A172 (cell line): Measurements from ENCODE around the gene ZNF467. TPM values are rescaled to one million over a fixed set of nuclear protein-coding genes. Genes with fewer than 3 reads are reported as not detected.

Experiments
- DNase-seq: peaks from one replicate; pipeline ENCODE4 v3.0.0-alpha.2; 2015; ENCODE audit warnings: low spot score
- total RNA-seq: library from RNA; depleted of rRNA; stranded (reverse); fragments of >200 nt; shearing (Covaris generic); gene quantifications from 2 replicates; pipeline ENCODE4 v1.2.3, GENCODE V29; 2014; rRNA removed

ZNF467 gene, protein sequence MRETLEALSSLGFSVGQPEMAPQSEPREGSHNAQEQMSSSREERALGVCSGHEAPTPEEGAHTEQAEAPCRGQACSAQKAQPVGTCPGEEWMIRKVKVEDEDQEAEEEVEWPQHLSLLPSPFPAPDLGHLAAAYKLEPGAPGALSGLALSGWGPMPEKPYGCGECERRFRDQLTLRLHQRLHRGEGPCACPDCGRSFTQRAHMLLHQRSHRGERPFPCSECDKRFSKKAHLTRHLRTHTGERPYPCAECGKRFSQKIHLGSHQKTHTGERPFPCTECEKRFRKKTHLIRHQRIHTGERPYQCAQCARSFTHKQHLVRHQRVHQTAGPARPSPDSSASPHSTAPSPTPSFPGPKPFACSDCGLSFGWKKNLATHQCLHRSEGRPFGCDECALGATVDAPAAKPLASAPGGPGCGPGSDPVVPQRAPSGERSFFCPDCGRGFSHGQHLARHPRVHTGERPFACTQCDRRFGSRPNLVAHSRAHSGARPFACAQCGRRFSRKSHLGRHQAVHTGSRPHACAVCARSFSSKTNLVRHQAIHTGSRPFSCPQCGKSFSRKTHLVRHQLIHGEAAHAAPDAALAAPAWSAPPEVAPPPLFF
- total RNA-seq, result not detected in 2 replicates

DNA sequence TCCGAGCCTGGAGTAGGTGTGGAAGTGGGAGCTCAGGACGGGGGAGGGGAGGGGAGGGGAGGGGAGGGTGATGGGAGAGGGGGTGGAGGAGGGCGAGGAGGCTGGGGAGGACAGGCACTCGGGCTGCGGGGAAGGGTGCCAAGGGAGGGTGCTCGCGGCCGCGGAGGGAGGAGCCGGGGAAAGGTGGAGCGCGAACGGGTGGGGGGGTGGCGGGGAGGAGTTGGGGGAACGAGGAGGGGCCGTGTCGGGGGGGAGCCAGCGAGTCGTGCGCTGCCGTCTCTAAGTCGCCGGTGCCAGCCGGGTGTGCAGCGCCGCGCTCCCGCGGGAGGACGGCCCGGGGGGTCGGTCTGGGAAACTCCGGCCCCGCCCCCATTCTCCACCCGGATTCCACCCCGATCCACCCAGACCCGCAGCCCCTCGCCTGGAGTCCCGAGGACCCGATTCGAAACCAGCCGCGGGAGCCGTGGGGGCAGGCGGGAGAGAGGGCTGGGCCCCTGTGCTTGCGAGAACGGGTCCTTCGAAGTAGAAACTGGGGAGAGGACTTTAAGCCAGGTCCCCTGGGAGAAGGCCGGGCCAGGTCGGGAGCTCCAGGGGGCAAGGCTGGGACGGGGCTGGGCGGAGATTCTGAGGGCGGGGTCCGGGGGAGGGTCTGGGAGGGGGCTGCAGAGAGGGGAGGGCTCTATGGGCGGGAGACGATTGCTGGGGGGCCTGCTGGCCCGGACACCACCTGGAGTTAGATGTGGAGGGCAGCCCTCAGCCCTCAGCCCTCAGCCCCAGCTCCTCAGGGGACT is at the start of gene ZNF467:
ZNF467 (minus strand) TSS at position 143 of the 791 bp plus-strand sequence. CDS start 2,556 bp downstream, outside the sequence.
- DNase-seq, result no peak

DNA sequence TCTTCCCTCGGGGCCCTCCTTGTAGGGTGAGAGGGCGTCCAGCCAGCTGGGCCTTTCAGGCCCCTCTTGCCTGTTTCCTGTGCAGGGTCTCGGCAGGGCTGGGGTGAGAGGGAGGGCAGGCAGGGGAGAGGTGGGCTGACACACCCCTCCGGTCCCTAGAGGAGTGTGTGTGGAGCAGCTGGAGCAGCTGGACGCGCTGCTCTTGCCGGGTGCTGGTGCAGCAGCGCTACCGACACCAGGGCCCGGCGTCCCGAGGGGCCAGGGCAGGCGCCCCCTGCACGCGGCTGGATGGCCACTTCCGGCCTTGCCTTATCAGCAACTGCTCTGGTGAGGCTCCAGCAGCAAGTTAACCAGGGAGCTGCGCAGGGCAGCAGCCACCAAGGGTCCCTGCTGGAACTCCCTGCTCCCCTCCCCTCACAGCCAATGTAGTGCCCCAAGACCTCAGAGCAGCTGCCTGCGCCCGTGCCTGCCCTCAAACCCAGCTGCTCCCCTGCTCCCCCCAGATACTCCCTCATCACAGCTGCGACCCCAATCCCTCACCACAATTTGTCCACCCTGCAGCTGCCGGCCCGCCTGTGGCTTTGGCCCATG is 49.1 kb upstream of the ZNF467 start:
- DNase-seq, result no peak

DNA sequence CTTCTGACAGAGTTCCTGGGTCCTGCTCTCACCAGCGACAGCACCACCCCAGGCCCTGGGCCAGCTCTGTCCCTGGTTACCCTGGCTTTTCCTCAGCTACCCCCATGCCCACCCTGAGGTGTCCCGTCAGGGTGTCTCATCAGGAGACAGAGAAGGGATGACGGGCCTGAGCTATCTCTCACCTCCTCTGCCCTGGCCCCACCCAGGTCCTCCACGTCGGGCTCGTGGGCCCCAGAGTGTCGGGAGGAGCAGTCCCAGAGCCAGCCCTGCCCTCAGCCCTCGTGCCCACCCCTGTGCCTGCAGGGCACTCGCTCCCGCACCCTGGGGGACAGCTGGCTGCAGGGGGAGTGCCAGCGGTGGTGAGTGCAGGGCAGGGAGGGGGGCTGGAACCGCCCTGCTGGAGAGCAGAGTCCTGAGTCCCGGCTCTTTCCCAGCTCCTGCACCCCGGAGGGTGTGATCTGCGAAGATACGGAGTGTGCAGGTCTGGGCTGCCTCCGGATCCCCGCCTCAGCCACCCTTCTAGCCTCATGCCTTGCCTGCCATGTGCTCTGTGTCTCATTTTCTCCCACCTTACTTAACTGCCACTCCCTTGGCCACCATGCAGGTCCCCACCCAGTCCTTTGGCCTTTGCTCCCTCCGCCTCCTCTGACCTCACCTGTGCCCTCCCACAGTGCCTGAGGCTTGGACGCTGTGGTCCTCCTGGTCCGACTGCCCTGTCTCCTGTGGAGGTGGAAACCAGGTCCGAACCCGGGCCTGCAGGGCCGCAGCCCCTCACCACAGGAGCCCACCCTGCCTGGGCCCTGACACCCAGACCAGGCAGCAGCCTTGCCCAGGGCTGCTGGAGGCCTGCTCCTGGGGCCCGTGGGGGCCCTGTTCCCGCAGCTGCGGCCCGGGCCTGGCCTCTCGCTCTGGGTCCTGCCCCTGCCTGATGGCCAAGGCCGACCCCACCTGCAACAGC is 48.1 kb upstream of the ZNF467 start:
- no peak for DNase-seq

DNA sequence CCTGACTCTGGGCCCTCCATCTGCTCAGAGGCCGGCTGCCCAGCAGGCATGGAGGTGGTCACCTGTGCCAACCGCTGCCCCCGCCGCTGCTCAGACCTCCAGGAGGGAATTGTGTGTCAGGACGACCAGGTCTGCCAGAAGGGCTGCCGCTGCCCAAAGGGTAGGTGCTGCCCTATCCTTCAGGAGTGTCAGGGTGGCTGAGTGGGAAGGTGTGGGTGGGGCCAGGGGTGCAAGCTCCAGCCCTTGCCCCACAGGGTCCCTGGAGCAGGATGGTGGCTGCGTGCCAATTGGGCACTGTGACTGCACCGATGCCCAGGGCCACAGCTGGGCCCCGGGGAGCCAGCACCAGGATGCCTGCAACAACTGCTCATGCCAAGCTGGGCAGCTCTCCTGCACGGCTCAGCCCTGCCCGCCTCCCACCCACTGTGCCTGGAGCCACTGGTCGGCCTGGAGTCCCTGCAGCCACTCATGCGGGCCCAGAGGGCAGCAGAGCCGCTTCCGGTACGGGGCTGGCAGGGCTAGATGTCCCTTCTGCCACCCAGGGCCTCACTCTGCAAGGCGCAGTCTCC is 47.3 kb upstream of the ZNF467 start:
- DNase-seq, result no peak

DNA sequence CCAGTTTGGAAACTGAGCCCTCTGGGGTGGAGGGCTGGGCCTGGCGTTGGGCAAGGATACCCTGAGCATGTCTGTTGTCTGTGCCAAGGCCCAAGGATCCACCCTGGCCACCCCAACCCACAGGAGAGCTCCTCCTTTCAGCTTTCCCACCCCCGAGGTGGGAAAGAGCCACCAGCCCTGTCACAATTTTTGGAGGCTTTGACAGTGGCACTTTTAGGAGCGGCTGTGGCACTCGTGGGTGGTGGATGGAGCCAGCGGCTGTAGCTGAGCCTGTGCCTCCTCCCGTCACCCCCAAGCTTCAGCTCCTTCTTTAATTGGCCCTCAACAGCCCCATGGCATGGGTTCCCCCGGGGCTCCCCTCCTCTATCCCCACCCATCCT is 46.6 kb upstream of the ZNF467 start:
- no peak for DNase-seq

DNA sequence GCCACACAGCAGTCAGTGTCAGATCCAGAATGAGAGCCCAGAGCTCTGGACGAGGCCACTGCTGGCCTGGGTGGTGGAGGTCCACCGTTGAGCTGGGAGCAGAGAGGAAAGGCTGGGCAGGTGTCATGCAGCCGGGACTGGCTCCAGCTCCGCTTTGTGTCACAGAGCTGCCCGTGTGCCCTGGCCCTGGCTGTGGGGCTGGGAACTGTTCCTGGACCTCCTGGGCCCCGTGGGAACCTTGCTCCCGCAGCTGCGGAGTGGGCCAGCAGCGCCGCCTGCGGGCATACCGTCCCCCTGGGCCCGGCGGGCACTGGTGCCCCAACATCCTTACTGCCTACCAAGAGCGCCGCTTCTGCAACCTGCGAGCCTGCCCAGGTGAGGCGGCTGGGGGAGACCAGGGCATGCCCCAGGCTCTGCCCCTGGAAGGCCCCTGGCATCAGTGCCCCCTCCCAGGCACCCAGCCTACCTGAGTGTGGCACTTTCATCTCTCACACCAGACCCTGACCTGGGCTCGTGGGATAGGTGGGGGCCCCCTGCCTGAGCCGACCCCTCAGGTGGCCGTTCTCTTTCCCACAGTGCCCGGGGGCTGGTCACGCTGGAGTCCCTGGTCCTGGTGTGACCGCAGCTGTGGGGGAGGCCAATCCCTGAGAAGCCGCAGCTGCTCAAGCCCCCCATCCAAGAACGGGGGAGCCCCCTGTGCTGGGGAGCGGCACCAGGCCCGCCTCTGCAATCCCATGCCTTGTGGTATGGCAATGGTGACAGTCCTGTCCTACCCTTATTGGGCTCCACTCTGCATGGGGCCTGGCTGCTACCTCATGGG is 46.0 kb upstream of the ZNF467 start:
- DNase-seq, result no peak

DNA sequence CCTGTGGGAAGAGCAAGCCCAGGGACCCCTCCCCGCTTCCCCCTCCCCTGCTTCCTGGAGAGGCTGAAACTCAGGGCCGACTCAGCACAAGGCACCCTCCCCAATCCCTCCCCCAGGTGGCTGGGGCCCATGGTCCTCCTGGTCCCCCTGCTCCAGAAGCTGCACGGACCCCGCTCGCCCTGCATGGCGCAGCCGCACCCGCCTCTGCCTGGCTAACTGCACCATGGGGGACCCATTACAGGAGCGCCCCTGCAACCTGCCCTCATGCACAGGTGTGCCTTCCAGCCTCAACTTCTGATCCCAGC is 45.1 kb upstream of the ZNF467 start:
- DNase-seq, result no peak

DNA sequence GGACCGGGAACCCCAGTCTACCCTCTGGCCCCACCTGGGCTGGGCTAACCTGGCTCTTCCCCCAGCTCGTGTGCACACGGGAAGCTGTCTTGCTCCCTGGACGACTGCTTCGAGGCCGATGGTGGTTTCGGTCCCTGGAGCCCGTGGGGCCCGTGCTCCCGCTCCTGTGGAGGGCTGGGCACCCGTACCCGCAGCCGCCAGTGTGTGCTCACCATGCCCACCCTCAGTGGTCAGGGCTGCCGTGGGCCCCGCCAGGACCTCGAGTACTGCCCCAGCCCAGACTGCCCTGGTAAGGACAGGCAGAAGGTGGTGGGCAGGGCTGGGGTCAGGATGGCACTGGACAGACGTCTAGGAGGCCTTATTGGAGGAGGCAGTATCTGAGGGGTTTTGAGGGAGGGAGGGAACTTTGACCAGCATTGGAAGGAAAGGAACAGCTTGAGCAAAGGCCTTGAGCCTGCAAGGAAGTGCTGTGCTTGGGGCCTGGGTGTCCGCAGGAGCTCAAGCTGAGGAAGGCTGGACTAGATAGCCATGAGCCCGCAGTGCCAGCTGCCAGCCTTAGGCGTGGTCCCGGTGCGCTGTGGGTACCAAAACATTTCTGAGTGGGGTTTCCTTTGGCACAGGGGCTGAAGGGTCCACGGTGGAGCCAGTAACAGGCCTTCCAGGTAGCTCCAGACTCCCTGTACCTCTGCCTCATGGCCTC is 44.6 kb upstream of the ZNF467 start:
- no peak for DNase-seq

DNA sequence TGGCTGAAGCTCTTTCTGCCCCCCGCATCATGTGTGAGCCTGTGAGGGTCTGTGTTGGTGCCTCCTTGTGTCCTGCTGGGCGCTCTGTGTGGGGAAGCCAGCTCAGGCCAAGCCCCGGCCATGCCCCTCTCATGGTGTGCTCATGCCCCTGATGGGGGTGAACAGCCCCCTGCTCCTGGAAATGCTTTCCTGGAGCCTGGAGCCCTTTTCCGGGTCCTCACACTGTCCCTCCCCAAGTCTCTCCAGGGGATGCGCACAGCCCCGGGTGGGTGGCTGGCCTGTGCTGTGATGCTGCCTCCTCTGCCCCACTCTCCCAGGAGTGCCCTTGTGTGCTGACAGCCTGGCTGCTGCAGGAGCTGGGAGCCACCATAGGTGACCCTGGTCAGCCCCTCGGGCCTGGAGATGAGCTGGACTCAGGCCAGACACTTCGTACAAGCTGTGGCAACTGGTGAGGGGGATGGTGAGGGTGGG is 43.9 kb upstream of the ZNF467 start:
- no peak for DNase-seq

DNA sequence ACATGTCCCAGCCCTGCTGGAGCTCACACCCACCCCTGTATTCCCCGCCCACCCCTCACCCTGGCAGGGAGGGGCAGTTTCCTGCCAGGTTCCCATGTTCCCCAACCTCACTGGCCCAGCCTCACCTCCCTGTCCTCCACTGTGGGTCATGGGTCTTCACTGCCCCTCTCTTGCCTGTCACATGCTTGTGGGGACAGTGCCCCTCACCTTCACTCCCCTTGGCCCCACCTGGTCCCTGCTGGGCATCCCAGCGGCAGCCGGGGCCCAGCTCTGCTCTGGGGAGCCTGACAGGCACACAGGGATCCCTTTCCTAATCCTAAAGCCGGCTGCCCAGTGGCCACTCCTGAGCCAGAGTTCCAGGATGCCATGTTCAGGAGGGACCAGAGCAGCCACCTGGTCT is 43.4 kb upstream of the ZNF467 start:
- DNase-seq, result no peak

DNA sequence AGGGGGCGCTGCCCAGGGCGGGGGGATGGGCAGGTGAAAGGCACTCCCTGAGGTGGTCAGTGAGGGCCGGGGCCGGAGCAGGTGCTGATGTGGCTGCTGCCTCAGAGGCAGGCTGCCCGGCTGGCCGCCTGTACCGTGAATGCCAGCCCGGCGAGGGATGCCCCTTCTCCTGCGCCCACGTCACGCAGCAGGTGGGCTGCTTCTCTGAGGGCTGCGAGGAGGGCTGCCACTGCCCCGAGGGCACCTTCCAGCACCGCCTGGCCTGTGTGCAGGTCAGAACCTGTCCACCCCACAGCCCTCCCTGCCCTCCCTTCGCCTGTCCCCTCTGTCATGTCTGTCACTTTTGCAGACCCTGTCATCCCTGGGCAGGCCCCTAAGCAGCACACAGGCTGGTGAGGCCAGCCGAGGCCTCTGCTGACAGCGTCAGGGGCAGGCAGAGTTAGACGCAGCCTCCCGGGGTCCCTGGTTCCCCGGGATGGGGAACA is 42.9 kb upstream of the ZNF467 start:
- DNase-seq, result no peak

DNA sequence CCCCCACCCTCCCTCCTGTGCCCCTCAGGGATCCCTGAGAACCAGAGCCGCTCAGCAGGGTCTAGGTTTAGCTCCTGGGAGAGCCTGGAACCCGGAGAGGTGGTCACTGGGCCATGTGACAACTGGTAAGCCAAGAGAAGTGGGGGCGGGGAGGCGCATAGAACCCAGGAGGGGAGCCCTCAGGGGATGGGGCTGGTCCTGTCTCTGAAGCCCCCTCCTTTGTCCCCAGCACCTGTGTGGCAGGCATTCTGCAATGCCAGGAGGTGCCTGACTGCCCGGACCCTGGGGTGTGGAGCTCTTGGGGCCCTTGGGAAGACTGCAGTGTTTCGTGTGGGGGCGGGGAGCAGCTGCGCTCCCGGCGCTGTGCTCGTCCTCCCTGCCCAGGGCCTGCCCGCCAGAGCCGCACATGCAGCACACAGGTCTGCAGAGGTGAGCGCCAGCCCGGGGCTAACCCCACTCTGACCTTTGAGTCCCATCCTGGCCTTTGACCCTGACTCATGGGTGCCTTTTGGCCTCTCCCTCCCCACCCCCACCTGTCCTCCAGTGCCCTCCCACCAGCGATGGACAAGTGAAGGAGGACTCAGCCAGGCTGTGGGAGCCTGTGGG is 42.4 kb upstream of the ZNF467 start:
- DNase-seq, result no peak

DNA sequence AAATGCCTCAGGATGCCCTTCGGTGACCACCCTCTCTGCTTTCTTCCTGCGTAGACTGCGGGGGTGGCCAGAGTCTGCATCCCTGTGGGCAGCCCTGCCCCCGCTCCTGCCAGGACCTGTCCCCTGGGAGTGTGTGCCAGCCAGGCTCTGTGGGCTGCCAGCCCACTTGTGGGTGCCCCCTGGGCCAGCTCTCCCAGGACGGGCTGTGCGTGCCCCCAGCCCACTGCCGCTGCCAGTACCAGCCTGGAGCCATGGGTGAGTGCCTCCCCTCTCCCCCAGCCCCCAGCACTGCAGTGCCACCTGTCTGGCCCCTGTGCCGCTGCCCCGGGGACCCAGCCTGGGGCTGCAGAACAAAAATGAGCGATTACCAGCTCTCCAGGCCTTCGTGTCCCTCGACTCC is 41.7 kb upstream of the ZNF467 start:
- no peak for DNase-seq

DNA sequence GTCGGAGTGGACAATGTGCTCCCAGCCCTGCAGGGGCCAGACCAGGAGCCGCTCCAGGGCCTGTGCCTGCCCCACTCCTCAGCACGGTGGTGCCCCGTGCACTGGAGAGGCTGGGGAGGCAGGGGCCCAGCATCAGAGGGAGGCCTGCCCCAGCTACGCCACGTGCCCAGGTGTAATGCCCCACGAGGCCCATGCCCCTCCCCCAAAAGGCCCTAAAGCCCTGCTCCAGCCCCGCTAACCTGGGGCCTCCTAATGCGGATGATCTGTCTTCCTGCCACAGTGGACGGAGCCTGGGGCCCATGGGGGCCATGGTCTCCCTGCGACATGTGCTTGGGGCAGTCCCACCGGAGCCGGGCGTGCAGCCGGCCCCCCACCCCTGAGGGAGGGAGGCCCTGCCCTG is 41.1 kb upstream of the ZNF467 start:
- DNase-seq, result no peak

DNA sequence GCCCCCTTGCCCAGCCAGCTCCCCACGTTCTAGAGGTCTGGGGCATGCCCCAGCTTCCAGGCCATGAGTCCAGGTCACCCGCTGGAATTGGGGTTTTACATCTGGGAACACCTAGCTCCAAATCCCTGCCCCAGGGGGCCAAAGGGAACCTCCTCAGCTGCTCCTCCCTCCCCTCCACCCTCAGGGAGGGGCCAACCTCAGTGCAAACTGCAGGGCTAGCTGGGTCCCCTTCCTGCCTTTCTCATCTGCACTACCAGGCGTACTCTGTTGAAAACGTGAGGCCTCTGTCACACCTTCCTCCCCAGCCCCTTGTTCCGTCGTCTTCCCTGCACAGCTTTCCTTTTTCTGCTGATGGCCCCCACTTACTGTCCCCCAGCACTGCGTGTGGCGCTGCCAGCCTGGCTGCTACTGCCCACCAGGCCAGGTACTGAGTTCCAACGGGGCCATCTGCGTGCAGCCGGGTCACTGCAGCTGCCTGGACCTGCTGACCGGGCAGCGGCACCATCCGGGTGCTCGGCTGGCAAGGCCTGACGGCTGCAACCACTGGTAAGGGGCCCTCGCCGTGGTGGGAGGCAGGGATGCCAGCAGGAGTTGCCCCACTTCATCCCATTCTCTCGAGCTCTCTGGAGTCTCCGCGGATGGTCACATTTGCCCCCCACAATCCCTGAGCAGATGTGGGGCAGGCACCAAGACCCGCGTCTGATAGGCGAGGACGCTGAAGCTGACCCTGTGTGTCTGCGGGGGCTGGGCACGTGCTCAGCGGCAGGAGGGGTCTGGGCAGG is 40.1 kb upstream of the ZNF467 start:
- no peak for DNase-seq

DNA sequence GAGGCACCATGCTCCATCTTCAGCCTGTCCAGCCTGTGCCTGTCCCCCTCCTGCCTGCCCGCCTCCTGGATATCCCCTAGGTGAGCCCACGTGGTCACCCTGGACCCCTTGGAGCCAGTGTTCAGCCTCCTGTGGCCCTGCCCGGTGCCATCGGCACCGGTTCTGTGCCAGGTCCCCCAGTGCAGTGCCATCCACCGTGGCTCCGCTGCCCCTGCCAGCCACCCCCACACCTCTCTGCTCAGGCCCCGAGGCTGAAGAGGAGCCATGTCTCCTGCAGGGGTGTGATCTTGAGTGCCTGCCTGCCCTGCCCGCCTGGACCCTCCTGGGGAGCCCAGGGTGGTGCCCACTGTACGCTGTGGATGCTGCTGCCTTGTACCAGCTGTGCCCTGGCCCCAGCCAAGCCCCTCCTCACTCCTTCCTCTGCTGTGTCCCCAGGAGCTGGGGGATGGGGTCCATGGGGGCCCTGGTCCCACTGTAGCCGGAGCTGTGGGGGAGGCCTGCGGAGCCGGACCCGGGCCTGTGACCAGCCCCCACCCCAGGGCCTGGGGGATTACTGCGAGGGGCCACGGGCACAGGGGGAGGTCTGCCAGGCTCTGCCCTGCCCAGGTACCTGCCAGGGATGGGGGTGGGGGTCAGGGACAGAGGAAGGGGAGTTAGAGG is 38.6 kb upstream of the ZNF467 start:
- DNase-seq, result no peak

DNA sequence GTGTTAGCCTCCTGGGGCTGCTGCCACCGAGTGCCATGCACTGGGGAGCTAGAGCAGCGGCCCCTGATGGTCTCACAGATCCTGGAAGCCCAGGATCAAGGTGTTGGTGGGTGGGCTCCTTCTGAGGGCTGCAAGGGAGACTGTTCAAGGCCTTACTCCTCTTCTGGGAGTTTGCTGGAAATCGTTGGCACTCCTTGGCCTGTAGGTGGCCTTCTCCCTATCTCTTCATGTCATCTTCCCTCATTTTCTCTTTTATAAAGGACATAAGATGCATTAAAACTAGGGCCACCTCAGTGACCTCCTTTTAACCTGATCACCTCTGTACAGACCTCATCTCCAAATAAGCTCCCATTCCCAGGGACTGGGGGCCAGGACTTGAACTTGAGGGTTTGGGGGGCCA is 37.8 kb upstream of the ZNF467 start:
- DNase-seq, result no peak
